Panc1 (cell line): ENCODE data around the gene CNTN4. TPM values are rescaled to one million over a fixed set of nuclear protein-coding genes. Genes with fewer than 3 reads are reported as not detected.

Source experiments
- ATAC-seq: fragments of 200-7000 bp; cut with Tn5 transposase; 2 replicates; pipeline ENCODE4 v1.9.1; 2020; ENCODE audit warnings: mild to moderate bottlenecking, moderate library complexity
- BruUV-seq: library from RNA; stranded (reverse); fragments of 400-500 nt; replicated peaks from 2 replicates; lab custom pipeline; 2021; lab: Mats Ljungman, UMichigan
- CTCF ChIA-PET: fragments of 300-600 bp; sonication (Branson Sonifier 250); formaldehyde crosslinking; loops from one replicate; lab custom pipeline; 2022; ENCODE audit warnings: antibody characterized with exemption; lab: Charles Lee
- POLR2A ChIA-PET: fragments of 300-600 bp; sonication (Branson Sonifier 250); formaldehyde crosslinking; loops from one replicate; lab custom pipeline; 2022; ENCODE audit warnings: antibody characterized with exemption; lab: Charles Lee
- DNase-seq: peaks from one replicate; pipeline ENCODE4 v3.0.0-alpha.2; 2010; ENCODE audit warnings: low read depth, low spot score
- H3K27ac ChIP-seq: 2 replicates; pipeline ENCODE4 v1.5.1; 2011; ENCODE audit warnings: mild to moderate bottlenecking, low read length, inconsistent platforms
- H3K27me3 ChIP-seq: fragments of 200-500 bp; sonication (Bioruptor generic); 2 replicates; pipeline ENCODE4 v1.6.0; 2014; ENCODE audit warnings: low read length, inconsistent platforms; ENCODE audit not compliant: control insufficient read depth, insufficient read depth
- H3K36me3 ChIP-seq: fragments of 200-500 bp; sonication (Bioruptor generic); 2 replicates; pipeline ENCODE4 v1.5.1; 2014; ENCODE audit warnings: inconsistent platforms, mild to moderate bottlenecking, low read length, moderate library complexity; ENCODE audit not compliant: control insufficient read depth, insufficient read depth
- H3K4me1 ChIP-seq: 2 replicates; pipeline ENCODE4 v1.5.1; 2011; ENCODE audit warnings: inconsistent platforms, mild to moderate bottlenecking, low read length, moderate library complexity; ENCODE audit not compliant: control insufficient read depth, insufficient read depth
- H3K4me3 ChIP-seq, 2 experiments: 2 replicates each; pipeline ENCODE4 v1.5.1; 2011 to 2012; ENCODE audit warnings: low read depth in 2 of 2, low read length in 2 of 2, mild to moderate bottlenecking in 2 of 2, inconsistent platforms in 1 of 2, moderate library complexity in 1 of 2
- H3K9me3 ChIP-seq: fragments of 200-500 bp; sonication (Bioruptor generic); 2 replicates; pipeline ENCODE4 v1.5.1; 2014; ENCODE audit warnings: low read depth, mild to moderate bottlenecking, inconsistent platforms, low read length, moderate library complexity; ENCODE audit not compliant: control insufficient read depth, insufficient read depth
- POLR2AphosphoS5 ChIP-seq: IDR thresholded peaks from 2 replicates; pipeline ENCODE4 v1.6.1; 2012; ENCODE audit warnings: mild to moderate bottlenecking, low read depth, low read length, moderate library complexity
- SIN3A ChIP-seq: IDR thresholded peaks from 2 replicates; pipeline ENCODE4 v1.6.1; 2012; ENCODE audit warnings: low read depth, mild to moderate bottlenecking, low read length, moderate library complexity, borderline replicate concordance; ENCODE audit not compliant: insufficient read depth
- TCF7L2 ChIP-seq: IDR thresholded peaks from 2 replicates; pipeline ENCODE4 v1.6.1; 2011; ENCODE audit warnings: mild to moderate bottlenecking, low read depth, low read length, inconsistent platforms
- in situ Hi-C: cut with HindIII; loops from 2 replicates; pipeline ENCODE4 v1.10.0; 2016; ENCODE audit warnings: low sequenced_read_pairs, low pct_unique_long_range_greater_than_20kb
- intact Hi-C: fragments of 100-400 bp; cut with micrococcal nuclease; formaldehyde crosslinking; loops from one replicate; pipeline ENCODE4 v1.10.0; 2022; ENCODE audit not compliant: unreplicated experiment
- total RNA-seq: library from RNA; stranded (reverse); gene quantifications from one replicate; pipeline ENCODE4 v1.2.1, GENCODE V29; 2021; ENCODE audit not compliant: unreplicated experiment
- TF ChIP-seq, protein P1 (sequence below), 2 experiments: IDR thresholded peaks; 2 replicates each; pipeline ENCODE4 v1.6.1; 2011 to 2012; ENCODE audit warnings: low read depth in 2 of 2, control low read depth in 1 of 2, low read length in 1 of 2, mild to moderate bottlenecking in 1 of 2, moderate library complexity in 1 of 2; ENCODE audit not compliant: insufficient read depth in 1 of 2
- TF ChIP-seq, protein P2 (sequence below): fragments of 450-650 bp; IDR thresholded peaks from 2 replicates; pipeline ENCODE4 v1.5.1; 2017; ENCODE audit warnings: mild to moderate bottlenecking

Gene CNTN4
- total RNA-seq, 1 experiment from 2014 or later = not detected

DNA sequence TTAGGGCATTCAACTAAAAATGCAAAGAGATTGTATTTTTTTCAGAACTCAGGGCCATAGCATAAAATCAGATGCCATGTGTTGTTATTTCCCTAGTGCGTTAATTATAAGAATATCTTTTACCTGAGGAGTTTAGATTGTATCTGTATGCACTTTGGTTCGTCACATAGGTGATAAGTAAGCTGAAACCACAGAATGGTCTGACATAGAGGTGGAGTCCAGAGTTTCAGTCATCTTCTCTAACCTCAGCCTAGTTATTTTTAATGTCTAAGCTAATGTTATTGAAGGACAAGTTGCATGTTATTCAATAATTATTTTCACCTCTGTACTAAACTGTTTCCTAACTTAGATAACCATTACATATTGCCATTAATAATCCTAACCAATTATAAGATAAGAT lies 27.1 kb upstream of the CNTN4 start:
- ChIA-PET CTCF (no interaction called here), POLR2A (no interaction called here)
- in situ Hi-C loops (no loop called here), intact Hi-C loops (no loop called here)
- no peaks in the 10 kb centered on the region for H3K27me3 ChIP-seq
- no peaks in the 10 kb centered on the region for H3K9me3 ChIP-seq
- H3K36me3 ChIP-seq = no peaks in the 10 kb centered on the region
- no peak for ATAC-seq
- no peak overlapping the region for H3K27ac ChIP-seq
- DNase-seq = no peak
- TF ChIP-seq, protein P1, sequence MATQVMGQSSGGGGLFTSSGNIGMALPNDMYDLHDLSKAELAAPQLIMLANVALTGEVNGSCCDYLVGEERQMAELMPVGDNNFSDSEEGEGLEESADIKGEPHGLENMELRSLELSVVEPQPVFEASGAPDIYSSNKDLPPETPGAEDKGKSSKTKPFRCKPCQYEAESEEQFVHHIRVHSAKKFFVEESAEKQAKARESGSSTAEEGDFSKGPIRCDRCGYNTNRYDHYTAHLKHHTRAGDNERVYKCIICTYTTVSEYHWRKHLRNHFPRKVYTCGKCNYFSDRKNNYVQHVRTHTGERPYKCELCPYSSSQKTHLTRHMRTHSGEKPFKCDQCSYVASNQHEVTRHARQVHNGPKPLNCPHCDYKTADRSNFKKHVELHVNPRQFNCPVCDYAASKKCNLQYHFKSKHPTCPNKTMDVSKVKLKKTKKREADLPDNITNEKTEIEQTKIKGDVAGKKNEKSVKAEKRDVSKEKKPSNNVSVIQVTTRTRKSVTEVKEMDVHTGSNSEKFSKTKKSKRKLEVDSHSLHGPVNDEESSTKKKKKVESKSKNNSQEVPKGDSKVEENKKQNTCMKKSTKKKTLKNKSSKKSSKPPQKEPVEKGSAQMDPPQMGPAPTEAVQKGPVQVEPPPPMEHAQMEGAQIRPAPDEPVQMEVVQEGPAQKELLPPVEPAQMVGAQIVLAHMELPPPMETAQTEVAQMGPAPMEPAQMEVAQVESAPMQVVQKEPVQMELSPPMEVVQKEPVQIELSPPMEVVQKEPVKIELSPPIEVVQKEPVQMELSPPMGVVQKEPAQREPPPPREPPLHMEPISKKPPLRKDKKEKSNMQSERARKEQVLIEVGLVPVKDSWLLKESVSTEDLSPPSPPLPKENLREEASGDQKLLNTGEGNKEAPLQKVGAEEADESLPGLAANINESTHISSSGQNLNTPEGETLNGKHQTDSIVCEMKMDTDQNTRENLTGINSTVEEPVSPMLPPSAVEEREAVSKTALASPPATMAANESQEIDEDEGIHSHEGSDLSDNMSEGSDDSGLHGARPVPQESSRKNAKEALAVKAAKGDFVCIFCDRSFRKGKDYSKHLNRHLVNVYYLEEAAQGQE (IDR thresholded peaks at IDR 0.05; ENCODE audit: insufficient read depth in 1 of 2, low read depth in 2 of 2, low read length in 1 of 2) = no peak
- no peak for TF ChIP-seq SIN3A
- TF ChIP-seq, protein P2, sequence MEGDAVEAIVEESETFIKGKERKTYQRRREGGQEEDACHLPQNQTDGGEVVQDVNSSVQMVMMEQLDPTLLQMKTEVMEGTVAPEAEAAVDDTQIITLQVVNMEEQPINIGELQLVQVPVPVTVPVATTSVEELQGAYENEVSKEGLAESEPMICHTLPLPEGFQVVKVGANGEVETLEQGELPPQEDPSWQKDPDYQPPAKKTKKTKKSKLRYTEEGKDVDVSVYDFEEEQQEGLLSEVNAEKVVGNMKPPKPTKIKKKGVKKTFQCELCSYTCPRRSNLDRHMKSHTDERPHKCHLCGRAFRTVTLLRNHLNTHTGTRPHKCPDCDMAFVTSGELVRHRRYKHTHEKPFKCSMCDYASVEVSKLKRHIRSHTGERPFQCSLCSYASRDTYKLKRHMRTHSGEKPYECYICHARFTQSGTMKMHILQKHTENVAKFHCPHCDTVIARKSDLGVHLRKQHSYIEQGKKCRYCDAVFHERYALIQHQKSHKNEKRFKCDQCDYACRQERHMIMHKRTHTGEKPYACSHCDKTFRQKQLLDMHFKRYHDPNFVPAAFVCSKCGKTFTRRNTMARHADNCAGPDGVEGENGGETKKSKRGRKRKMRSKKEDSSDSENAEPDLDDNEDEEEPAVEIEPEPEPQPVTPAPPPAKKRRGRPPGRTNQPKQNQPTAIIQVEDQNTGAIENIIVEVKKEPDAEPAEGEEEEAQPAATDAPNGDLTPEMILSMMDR = no peak
- no peak for TF ChIP-seq POLR2AphosphoS5
- no peak for TF ChIP-seq TCF7L2
- no peak overlapping the region for H3K4me3 ChIP-seq
- BruUV-seq = no TSS peak
- H3K4me1 ChIP-seq = no peaks in the 10 kb centered on the region

DNA sequence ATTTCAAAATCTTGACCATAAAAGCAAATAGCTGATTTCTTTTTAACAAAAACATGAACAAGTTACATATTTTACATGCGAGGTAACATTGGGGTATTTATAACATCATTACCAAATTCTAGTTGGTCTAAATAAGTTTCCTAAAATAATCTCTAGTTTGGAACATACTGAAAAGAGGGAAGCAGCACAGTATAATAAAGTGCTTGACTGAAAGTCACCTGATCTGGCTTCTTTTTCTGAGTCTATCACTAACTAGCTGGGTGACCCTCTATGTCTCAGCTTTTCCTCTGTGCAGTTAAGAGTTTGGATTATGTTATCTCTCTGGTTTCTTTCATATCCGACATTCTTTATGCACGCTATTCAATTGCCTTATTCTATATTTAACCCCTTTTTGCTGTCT lies 19.8 kb upstream of the CNTN4 start:
- ATAC-seq (no peak), DNase-seq (no peak)
- POLR2A ChIA-PET = no interaction called here
- BruUV-seq = no TSS peak
- TF ChIP-seq TCF7L2 = no peak
- TF ChIP-seq POLR2AphosphoS5 = no peak
- TF ChIP-seq, protein P2 = no peak
- TF ChIP-seq, protein P1 (IDR thresholded peaks at IDR 0.05; ENCODE audit: insufficient read depth in 1 of 2, low read depth in 2 of 2, low read length in 1 of 2) = no peak
- no peak for TF ChIP-seq SIN3A
- Histone ChIP-seq H3K27ac (no peak overlapping the region), H3K9me3 (no peaks in the 10 kb centered on the region), H3K36me3 (no peaks in the 10 kb centered on the region), H3K4me3 (no peak overlapping the region), H3K27me3 (no peaks in the 10 kb centered on the region), H3K4me1 (no peaks in the 10 kb centered on the region)
- intact Hi-C loops (no loop called here), in situ Hi-C loops (no loop called here)
- CTCF ChIA-PET = no interaction called here
